ENCODE data around the gene TSC22D4. TPM values are rescaled to one million over a fixed set of nuclear protein-coding genes. Genes with fewer than 3 reads are reported as not detected.

Gene TSC22D4
- total and polyA plus RNA-seq, 9 of the 15 experiments (the other 6 are each of a cell fraction or from before 2014, with no cell fraction given) = 0.37 to 107 (median 28.7) TPM

DNA sequence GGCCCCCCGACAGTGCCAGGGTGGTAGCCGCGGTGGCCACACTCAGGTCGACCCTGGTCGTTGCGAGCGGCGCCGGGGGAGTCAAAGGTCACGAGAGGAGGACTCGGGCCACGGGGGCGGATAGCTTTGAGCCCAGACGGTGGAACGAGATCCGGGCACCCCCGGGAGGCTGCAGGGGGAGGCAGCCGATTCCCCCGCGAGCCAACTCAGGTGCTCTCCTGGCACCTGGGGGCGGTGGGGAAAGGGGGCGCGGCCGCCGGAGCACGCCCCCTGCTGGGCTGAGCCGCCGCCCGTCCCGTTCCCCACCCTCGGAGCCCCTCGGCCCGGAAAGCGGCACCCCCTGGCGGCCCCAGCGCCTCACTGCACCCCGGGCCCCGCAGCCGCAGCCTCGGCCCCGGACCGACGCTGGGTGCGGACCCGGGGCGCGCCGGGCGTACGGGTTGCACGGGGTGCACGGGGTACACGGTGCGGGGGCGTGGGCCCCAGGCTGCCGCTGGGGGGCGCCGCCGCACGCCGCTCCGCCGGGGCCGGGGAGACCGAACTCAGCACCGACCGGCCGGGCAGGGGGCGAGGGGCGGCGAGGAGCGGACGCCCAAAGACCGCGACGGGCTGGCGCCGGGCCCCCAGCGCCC lies 4.2 kb upstream of the TSC22D4 start (continued):
- TF ChIP-seq TFAM (CRISPR knock-in tag; conservative IDR thresholded peaks at IDR 0.05) (no peak), CEBPG (CRISPR knock-in tag; IDR thresholded peaks at IDR 0.05) (no peak), CEBPG (tag; conservative IDR thresholded peaks at IDR 0.05 in 1 of 2, IDR thresholded peaks at IDR 0.05 in 1 of 2) (no peak), HMG20B (CRISPR knock-in tag; IDR thresholded peaks at IDR 0.05) (no peak), ZNF764 (CRISPR knock-in tag; IDR thresholded peaks at IDR 0.05; ENCODE audit: low read depth) (no peak), ZNF384 (IDR thresholded peaks at IDR 0.05; ENCODE audit: low read depth, low read length) (no peak), CC2D1A (IDR thresholded peaks at IDR 0.05) (no peak), YY1 (IDR thresholded peaks at IDR 0.05; ENCODE audit: borderline replicate concordance in 1 of 3, control insufficient read depth in 1 of 3, extremely low read depth in 1 of 3, insufficient read depth in 3 of 3, insufficient read length in 1 of 3, insufficient replicate concordance in 2 of 3, low read depth in 1 of 3, low read length in 2 of 3) (peak in 2 of 3 experiments; percentile 40 to 70), CREBBP (IDR thresholded peaks at IDR 0.05; ENCODE audit: low read depth, low read length) (no peak), HNRNPK (IDR thresholded peaks at IDR 0.05; ENCODE audit: low read depth, low read length, poor library complexity, severe bottlenecking) (peak; percentile 32), GATAD2B (IDR thresholded peaks at IDR 0.05; ENCODE audit: borderline replicate concordance) (peak; percentile 100), FUS (optimal IDR thresholded peaks at IDR 0.05; ENCODE audit: low read depth, low read length) (peak; percentile 60), POLR2AphosphoS2 (IDR thresholded peaks at IDR 0.05; ENCODE audit: low read length) (no peak), NRF1 (conservative IDR thresholded peaks at IDR 0.05 in 1 of 2, IDR thresholded peaks at IDR 0.05 in 1 of 2) (peak; percentile 20 to 31; a peak in 2 of 4 replicates), ZNF780A (CRISPR knock-in tag; IDR thresholded peaks at IDR 0.05) (no peak)
- TF ChIP-seq, protein P1, sequence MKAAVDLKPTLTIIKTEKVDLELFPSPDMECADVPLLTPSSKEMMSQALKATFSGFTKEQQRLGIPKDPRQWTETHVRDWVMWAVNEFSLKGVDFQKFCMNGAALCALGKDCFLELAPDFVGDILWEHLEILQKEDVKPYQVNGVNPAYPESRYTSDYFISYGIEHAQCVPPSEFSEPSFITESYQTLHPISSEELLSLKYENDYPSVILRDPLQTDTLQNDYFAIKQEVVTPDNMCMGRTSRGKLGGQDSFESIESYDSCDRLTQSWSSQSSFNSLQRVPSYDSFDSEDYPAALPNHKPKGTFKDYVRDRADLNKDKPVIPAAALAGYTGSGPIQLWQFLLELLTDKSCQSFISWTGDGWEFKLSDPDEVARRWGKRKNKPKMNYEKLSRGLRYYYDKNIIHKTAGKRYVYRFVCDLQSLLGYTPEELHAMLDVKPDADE (conservative IDR thresholded peaks at IDR 0.05; ENCODE audit: control insufficient read depth, low read depth, low read length) = peak; percentile 56; the same call in 1 of the 2 replicates
- TF ChIP-seq, protein P2, sequence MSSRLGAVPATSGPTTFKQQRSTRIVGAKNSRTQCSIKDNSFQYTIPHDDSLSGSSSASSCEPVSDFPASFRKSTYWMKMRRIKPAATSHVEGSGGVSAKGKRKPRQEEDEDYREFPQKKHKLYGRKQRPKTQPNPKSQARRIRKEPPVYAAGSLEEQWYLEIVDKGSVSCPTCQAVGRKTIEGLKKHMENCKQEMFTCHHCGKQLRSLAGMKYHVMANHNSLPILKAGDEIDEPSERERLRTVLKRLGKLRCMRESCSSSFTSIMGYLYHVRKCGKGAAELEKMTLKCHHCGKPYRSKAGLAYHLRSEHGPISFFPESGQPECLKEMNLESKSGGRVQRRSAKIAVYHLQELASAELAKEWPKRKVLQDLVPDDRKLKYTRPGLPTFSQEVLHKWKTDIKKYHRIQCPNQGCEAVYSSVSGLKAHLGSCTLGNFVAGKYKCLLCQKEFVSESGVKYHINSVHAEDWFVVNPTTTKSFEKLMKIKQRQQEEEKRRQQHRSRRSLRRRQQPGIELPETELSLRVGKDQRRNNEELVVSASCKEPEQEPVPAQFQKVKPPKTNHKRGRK (tag; IDR thresholded peaks at IDR 0.05) = no peak
- TF ChIP-seq, protein P3, sequence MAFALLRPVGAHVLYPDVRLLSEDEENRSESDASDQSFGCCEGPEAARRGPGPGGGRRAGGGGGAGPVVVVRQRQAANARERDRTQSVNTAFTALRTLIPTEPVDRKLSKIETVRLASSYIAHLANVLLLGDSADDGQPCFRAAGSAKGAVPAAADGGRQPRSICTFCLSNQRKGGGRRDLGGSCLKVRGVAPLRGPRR (CRISPR knock-in tag; IDR thresholded peaks at IDR 0.05) = no peak
- TF ChIP-seq, protein P4, sequence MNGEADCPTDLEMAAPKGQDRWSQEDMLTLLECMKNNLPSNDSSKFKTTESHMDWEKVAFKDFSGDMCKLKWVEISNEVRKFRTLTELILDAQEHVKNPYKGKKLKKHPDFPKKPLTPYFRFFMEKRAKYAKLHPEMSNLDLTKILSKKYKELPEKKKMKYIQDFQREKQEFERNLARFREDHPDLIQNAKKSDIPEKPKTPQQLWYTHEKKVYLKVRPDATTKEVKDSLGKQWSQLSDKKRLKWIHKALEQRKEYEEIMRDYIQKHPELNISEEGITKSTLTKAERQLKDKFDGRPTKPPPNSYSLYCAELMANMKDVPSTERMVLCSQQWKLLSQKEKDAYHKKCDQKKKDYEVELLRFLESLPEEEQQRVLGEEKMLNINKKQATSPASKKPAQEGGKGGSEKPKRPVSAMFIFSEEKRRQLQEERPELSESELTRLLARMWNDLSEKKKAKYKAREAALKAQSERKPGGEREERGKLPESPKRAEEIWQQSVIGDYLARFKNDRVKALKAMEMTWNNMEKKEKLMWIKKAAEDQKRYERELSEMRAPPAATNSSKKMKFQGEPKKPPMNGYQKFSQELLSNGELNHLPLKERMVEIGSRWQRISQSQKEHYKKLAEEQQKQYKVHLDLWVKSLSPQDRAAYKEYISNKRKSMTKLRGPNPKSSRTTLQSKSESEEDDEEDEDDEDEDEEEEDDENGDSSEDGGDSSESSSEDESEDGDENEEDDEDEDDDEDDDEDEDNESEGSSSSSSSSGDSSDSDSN (IDR thresholded peaks at IDR 0.05; ENCODE audit: borderline replicate concordance in 1 of 2, low read depth in 2 of 2, low read length in 2 of 2) = peak; percentile 69 to 90; a peak in 3 of 4 replicates
- TF ChIP-seq, protein P5, sequence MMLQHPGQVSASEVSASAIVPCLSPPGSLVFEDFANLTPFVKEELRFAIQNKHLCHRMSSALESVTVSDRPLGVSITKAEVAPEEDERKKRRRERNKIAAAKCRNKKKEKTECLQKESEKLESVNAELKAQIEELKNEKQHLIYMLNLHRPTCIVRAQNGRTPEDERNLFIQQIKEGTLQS (IDR thresholded peaks at IDR 0.05) = no peak
- TF ChIP-seq, protein P5 (CRISPR knock-in tag; conservative IDR thresholded peaks at IDR 0.05) = 0 out of 2 replicates have a peak, but pooled peaks have one; percentile 9

Measured in K562 (cell line).